HG03457 (cell line): ENCODE results near the gene UVSSA.
"Not testable (repeated sequence)": the region's sequence is repeated elsewhere in the genome, so short reads cannot be mapped to it uniquely, and the experiment has no call there.

Source experiments
- ATAC-seq: cut with Tn5 transposase; IDR thresholded peaks from one replicate; pipeline ENCODE4 v1.9.1; 2021; ENCODE audit warnings: moderate number of reproducible peaks; ENCODE audit not compliant: unreplicated experiment

The UVSSA gene

GRCh38 chr4:1315836-1316536 is 31.0 kb upstream of the UVSSA start:
- no peak for ATAC-seq

- no peak for ATAC-seq
Measured at GRCh38 chr4:1316537-1317168, 30.4 kb upstream of the UVSSA start.

GRCh38 chr4:1317177-1318045 is 29.6 kb upstream of the UVSSA start:
- no peak for ATAC-seq

- no peak for ATAC-seq
Measured at GRCh38 chr4:1318046-1318375, 29.0 kb upstream of the UVSSA start.

GRCh38 chr4:1318488-1319213 is 28.4 kb upstream of the UVSSA start:
- ATAC-seq = no peak

- ATAC-seq = no peak
Measured at GRCh38 chr4:1321486-1321885, 25.5 kb upstream of the UVSSA start.

GRCh38 chr4:1321946-1322650 is 24.9 kb upstream of the UVSSA start:
- ATAC-seq = no peak

- no peak for ATAC-seq
Measured at GRCh38 chr4:1323280-1323634, 23.8 kb upstream of the UVSSA start.

GRCh38 chr4:1323635-1324442 is 23.2 kb upstream of the UVSSA start:
- no peak for ATAC-seq

GRCh38 chr4:1324443-1325175 is 22.4 kb upstream of the UVSSA start:
- ATAC-seq = not testable (repeated sequence)

- no peak for ATAC-seq
Measured at GRCh38 chr4:1325176-1325480, 21.9 kb upstream of the UVSSA start.

GRCh38 chr4:1325681-1326635 is 21.1 kb upstream of the UVSSA start:
- ATAC-seq = no peak

GRCh38 chr4:1326751-1327525 is 20.1 kb upstream of the UVSSA start:
- ATAC-seq = no peak

GRCh38 chr4:1327526-1328266 is 19.3 kb upstream of the UVSSA start:
- ATAC-seq = no peak

GRCh38 chr4:1328267-1329155 is 18.5 kb upstream of the UVSSA start:
- no peak for ATAC-seq
